Measurements from ENCODE around the gene GLTP. TPM values are rescaled to one million over a fixed set of nuclear protein-coding genes. Genes with fewer than 3 reads are reported as not detected.
"Not testable (repeated sequence)": the region's sequence is repeated elsewhere in the genome, so short reads cannot be mapped to it uniquely, and the experiment has no call there.

Gene GLTP
- total RNA-seq, 1 donor from 2014 or later: 79.8 TPM

GRCh38 chr12:109876406-109876805 is 3.9 kb downstream of the GLTP start:
- no peak for DNase-seq

- no peak for DNase-seq
Measured at GRCh38 chr12:109875572-109876131, 4.7 kb downstream of the GLTP start.

- DNase-seq: no peak
Measured at GRCh38 chr12:109873653-109874052, 6.7 kb downstream of the GLTP start.

GRCh38 chr12:109871668-109872314 is 8.6 kb downstream of the GLTP start:
- peak; percentile 38 for DNase-seq

- peak; percentile 46 for DNase-seq
Measured at GRCh38 chr12:109870648-109871047, 9.7 kb downstream of the GLTP start.

GRCh38 chr12:109868182-109869051 is 11.9 kb downstream of the GLTP start:
- no peak for DNase-seq

- DNase-seq: no peak
Measured at GRCh38 chr12:109864916-109865315, 15.4 kb downstream of the GLTP start.

GRCh38 chr12:109863847-109864712 is 16.3 kb downstream of the GLTP start:
- peak; percentile 32 for DNase-seq

- not testable (repeated sequence) for DNase-seq
Measured at GRCh38 chr12:109862491-109862890, 17.9 kb downstream of the GLTP start.

- no peak for DNase-seq
Measured at GRCh38 chr12:109861689-109862314, 18.5 kb downstream of the GLTP start.

GRCh38 chr12:109860977-109861376 is 19.4 kb downstream of the GLTP start:
- no peak for DNase-seq

GRCh38 chr12:109858764-109859163 is 21.6 kb downstream of the GLTP start:
- DNase-seq: no peak

GRCh38 chr12:109857715-109858114 is 22.6 kb downstream of the GLTP start:
- no peak for DNase-seq

- no peak for DNase-seq
Measured at GRCh38 chr12:109855377-109855776, 25.0 kb downstream of the GLTP start.

- DNase-seq: not testable (repeated sequence)
Measured at GRCh38 chr12:109850518-109850917, 29.8 kb downstream of the GLTP start.

GRCh38 chr12:109847142-109847735 is 33.1 kb downstream of the GLTP start:
- DNase-seq: no peak

GRCh38 chr12:109845824-109846205 is 34.5 kb downstream of the GLTP start:
- no peak for DNase-seq

GRCh38 chr12:109844983-109845823 is 35.1 kb downstream of the GLTP start:
- peak; percentile 86 for DNase-seq

- no peak for DNase-seq
Measured at GRCh38 chr12:109844091-109844490, 36.2 kb downstream of the GLTP start.

GRCh38 chr12:109842021-109842420 is 38.3 kb downstream of the GLTP start:
- no peak for DNase-seq

GRCh38 chr12:109841356-109841755 is 39.0 kb downstream of the GLTP start:
- no peak for DNase-seq
